Astrocyte of the spinal cord (primary cell): ENCODE data around the gene GCNT3.

ENCODE experiments used
- DNase-seq: peaks from one replicate; pipeline ENCODE4 v3.0.0; 2011; ENCODE audit warnings: low read depth, low spot score
- H3K4me3 ChIP-seq: 2 replicates; pipeline ENCODE4 v1.5.1; 2011; ENCODE audit warnings: low read depth, mild to moderate bottlenecking, low read length, moderate library complexity
- CTCF ChIP-seq: IDR thresholded peaks from 2 replicates; pipeline ENCODE4 v1.5.1; 2012; ENCODE audit warnings: low read depth, mild to moderate bottlenecking, low read length, inconsistent platforms
- in situ Hi-C: cut with HindIII; loops from 2 replicates; pipeline ENCODE4 v1.10.0; 2017; ENCODE audit warnings: low sequenced_read_pairs

Gene GCNT3

GRCh38 chr15:59594991-59595390, 16.6 kb upstream of the GCNT3 start:
- in situ Hi-C loops, result no loop called here
- H3K4me3 ChIP-seq, result no peak overlapping the region
- TF ChIP-seq CTCF, result no peak
- DNase-seq, result no peak

GRCh38 chr15:59595434-59595915, 16.1 kb upstream of the GCNT3 start:
- no peak for DNase-seq
- no peak for TF ChIP-seq CTCF

GRCh38 chr15:59596640-59597039, 14.9 kb upstream of the GCNT3 start:
- DNase-seq, result no peak
- in situ Hi-C loops, result no loop called here
- no peak for TF ChIP-seq CTCF
- no peak overlapping the region for H3K4me3 ChIP-seq

More at GRCh38 chr15:59595434-59595915, 16.1 kb upstream of the GCNT3 start:
- in situ Hi-C loops, result no loop called here
- no peak overlapping the region for H3K4me3 ChIP-seq

GRCh38 chr15:59598461-59598860, 13.1 kb upstream of the GCNT3 start:
- TF ChIP-seq CTCF, result no peak
- in situ Hi-C loops, result no loop called here

GRCh38 chr15:59605994-59606393, 5.6 kb upstream of the GCNT3 start:
- no peak overlapping the region for H3K4me3 ChIP-seq
- no peak for DNase-seq
- in situ Hi-C loops, result no loop called here
- no peak for TF ChIP-seq CTCF

More at GRCh38 chr15:59598461-59598860, 13.1 kb upstream of the GCNT3 start:
- no peak overlapping the region for H3K4me3 ChIP-seq
- no peak for DNase-seq

GRCh38 chr15:59609730-59610712, 1.6 kb upstream of the GCNT3 start:
- no peak overlapping the region for H3K4me3 ChIP-seq
- DNase-seq, result no peak
- in situ Hi-C loops, result no loop called here
- no peak for TF ChIP-seq CTCF
